SHP77 (cell line): ENCODE measurements around the gene ALDH1B1.

Source experiments
- DNase-seq, 2 experiments: peaks; one replicate each; lab custom pipeline; 2025; lab: John Stamatoyannopoulos, UW

Gene ALDH1B1

GRCh38 chr9:38416461-38416860 lies 24.0 kb downstream of the ALDH1B1 start:
- DNase-seq, result no peak

- peak in 1 of 2 experiments; percentile 0 for DNase-seq
These were observed 24.8 kb downstream of the ALDH1B1 start for GRCh38 chr9:38417003-38417945.

- DNase-seq, result no peak
These were observed 25.9 kb downstream of the ALDH1B1 start for GRCh38 chr9:38418366-38418765.

GRCh38 chr9:38419181-38419580 lies 26.7 kb downstream of the ALDH1B1 start:
- no peak for DNase-seq

- no peak for DNase-seq
These were observed 29.2 kb downstream of the ALDH1B1 start for GRCh38 chr9:38421498-38422211.

- no peak for DNase-seq
These were observed 30.2 kb downstream of the ALDH1B1 start for GRCh38 chr9:38422555-38423260.

- DNase-seq, result no peak
These were observed 30.9 kb downstream of the ALDH1B1 start for GRCh38 chr9:38423273-38423972.

GRCh38 chr9:38423973-38424843 lies 31.7 kb downstream of the ALDH1B1 start, which contains the start of gene IGFBPL1:
Gene IGFBPL1, minus strand, starts transcription at chr9:38424454. Its CDS starts 30 bp downstream, at chr9:38424424.
- DNase-seq, result no peak

GRCh38 chr9:38424918-38425317 lies 32.4 kb downstream of the ALDH1B1 start:
- DNase-seq, result no peak

- no peak for DNase-seq
These were observed 35.6 kb downstream of the ALDH1B1 start for GRCh38 chr9:38428062-38428461.

GRCh38 chr9:38431116-38431515 lies 38.6 kb downstream of the ALDH1B1 start:
- DNase-seq, result no peak

GRCh38 chr9:38432922-38433510 lies 40.5 kb downstream of the ALDH1B1 start:
- peak in 1 of 2 experiments; percentile 2 for DNase-seq

- no peak for DNase-seq
These were observed 41.9 kb downstream of the ALDH1B1 start for GRCh38 chr9:38434365-38434764.

GRCh38 chr9:38434853-38435252 lies 42.4 kb downstream of the ALDH1B1 start:
- DNase-seq, result no peak

- DNase-seq, result no peak
These were observed 43.0 kb downstream of the ALDH1B1 start for GRCh38 chr9:38435521-38435920.

GRCh38 chr9:38436708-38437107 lies 44.2 kb downstream of the ALDH1B1 start:
- no peak for DNase-seq

GRCh38 chr9:38437193-38437823 lies 44.8 kb downstream of the ALDH1B1 start:
- no peak for DNase-seq

GRCh38 chr9:38439291-38439915 lies 46.9 kb downstream of the ALDH1B1 start:
- DNase-seq, result no peak

- no peak for DNase-seq
These were observed 47.4 kb downstream of the ALDH1B1 start for GRCh38 chr9:38439916-38440301.
